Thyroid gland (tissue), 4 donors: ENCODE data around the gene B4GALT4. TPM values are rescaled to one million over a fixed set of nuclear protein-coding genes. Genes with fewer than 3 reads are reported as not detected.
"Not testable (repeated sequence)": the region's sequence is repeated elsewhere in the genome, so short reads cannot be mapped to it uniquely, and the experiment has no call there.

Source experiments
- DNase-seq, 2 donors: peaks; one replicate each; pipeline ENCODE4 v3.0.0-alpha.2; 2019
- H3K27ac ChIP-seq, 3 donors: fragments of 200-600 bp; sonication (generic); 1 replicate in 2 of 3; 2 replicates in 1 of 3; pipeline ENCODE4 v1.5.1; 2016 to 2019; ENCODE audit warnings: mild to moderate bottlenecking in 1 of 3, moderate library complexity in 1 of 3
- H3K27me3 ChIP-seq: fragments of 200-600 bp; sonication (generic); one replicate; pipeline ENCODE4 v1.5.1; 2019
- H3K36me3 ChIP-seq, 2 donors: fragments of 200-600 bp; sonication (generic); one replicate each; pipeline ENCODE4 v1.5.1; 2016 to 2019
- H3K4me1 ChIP-seq, 2 donors: fragments of 200-600 bp; sonication (generic); one replicate each; pipeline ENCODE4 v1.5.1; 2017 to 2019
- H3K4me3 ChIP-seq, 3 donors: fragments of 200-600 bp; sonication (generic); replicated peaks in 1 of 3; 1 replicate in 2 of 3; 2 replicates in 1 of 3; pipeline ENCODE4 v1.5.1; 2016; ENCODE audit warnings: mild to moderate bottlenecking in 1 of 3
- H3K9me3 ChIP-seq: fragments of 200-600 bp; sonication (generic); one replicate; pipeline ENCODE4 v1.5.1; 2017
- POLR2A ChIP-seq, 2 donors: fragments of 450-650 bp; IDR thresholded peaks; one replicate each; pipeline ENCODE4 v1.6.1; 2017; ENCODE audit warnings: antibody characterized with exemption in 2 of 2, mild to moderate bottlenecking in 2 of 2, moderate library complexity in 1 of 2
- WGBS, 2 donors: methylation state at CpG; one replicate each; pipeline ENCODE4 v1.1.5; 2017; 5-methylcytosine and 5-hydroxymethylcytosine counted together
- intact Hi-C: fragments of 100-400 bp; cut with DNase I; formaldehyde crosslinking; loops from one replicate; pipeline ENCODE4 v1.15.1; 2023
- total RNA-seq, 4 donors: library from RNA; depleted of rRNA; stranded (reverse); fragments of >200 nt; gene quantifications; one replicate each; pipeline ENCODE4 v1.2.3, GENCODE V29; 2016
- TF ChIP-seq, protein P1 (sequence below), 6 experiments: fragments of 200-600 bp in 3 of 6; fragments of 450-650 bp in 3 of 6; sonication (generic) in 3 of 6; IDR thresholded peaks; one replicate each; pipeline ENCODE4 v1.5.1; 2016 to 2019; ENCODE audit warnings: antibody characterized with exemption in 6 of 6, mild to moderate bottlenecking in 2 of 6, inconsistent platforms in 1 of 6, moderate library complexity in 1 of 6

Gene B4GALT4
- total RNA-seq, 4 donors from 2014 or later = 18.8 to 23.5 (median 21.3) TPM

DNA sequence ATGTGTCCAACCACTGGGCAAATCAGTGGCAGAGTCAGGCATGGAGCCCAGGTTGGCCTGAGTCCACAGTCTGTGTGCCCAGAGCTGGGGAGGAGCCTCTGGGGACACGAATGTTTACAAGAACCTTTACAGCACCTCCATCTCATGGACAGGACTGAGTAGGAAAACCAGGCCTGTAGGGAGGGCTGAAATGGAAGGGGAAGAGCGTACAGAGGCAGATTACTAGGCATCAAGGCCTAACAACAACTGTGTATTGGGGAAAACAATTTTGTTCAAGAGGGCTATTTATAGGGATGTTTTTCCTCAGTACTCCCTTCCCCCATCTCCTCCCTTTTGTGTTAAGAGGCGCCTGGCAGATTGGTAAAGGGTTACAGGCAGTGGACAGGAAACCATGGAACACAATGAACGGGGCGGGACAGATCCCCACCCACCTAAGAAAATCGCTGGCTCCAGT lies 38.5 kb upstream of the B4GALT4 start:
- intact Hi-C loops = loop anchor here (10.0 kb wide), 3 partner anchors 76 to 186 kb away; partner anchors contain the start of genes POGLUT1 and TMEM39A
- no peaks in the 10 kb centered on the region for H3K9me3 ChIP-seq
- no peaks in the 10 kb centered on the region for H3K36me3 ChIP-seq
- peak overlapping the region; percentile 31 to 45 (median 43) for H3K27ac ChIP-seq
- DNase-seq = peak in 1 of 2 donors; percentile 55
- H3K4me3 ChIP-seq = no peak overlapping the region
- H3K27me3 ChIP-seq = no peaks in the 10 kb centered on the region
- no peak for TF ChIP-seq POLR2A (IDR thresholded peaks at IDR 0.05)
- TF ChIP-seq, protein P1, sequence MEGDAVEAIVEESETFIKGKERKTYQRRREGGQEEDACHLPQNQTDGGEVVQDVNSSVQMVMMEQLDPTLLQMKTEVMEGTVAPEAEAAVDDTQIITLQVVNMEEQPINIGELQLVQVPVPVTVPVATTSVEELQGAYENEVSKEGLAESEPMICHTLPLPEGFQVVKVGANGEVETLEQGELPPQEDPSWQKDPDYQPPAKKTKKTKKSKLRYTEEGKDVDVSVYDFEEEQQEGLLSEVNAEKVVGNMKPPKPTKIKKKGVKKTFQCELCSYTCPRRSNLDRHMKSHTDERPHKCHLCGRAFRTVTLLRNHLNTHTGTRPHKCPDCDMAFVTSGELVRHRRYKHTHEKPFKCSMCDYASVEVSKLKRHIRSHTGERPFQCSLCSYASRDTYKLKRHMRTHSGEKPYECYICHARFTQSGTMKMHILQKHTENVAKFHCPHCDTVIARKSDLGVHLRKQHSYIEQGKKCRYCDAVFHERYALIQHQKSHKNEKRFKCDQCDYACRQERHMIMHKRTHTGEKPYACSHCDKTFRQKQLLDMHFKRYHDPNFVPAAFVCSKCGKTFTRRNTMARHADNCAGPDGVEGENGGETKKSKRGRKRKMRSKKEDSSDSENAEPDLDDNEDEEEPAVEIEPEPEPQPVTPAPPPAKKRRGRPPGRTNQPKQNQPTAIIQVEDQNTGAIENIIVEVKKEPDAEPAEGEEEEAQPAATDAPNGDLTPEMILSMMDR (IDR thresholded peaks at IDR 0.05) = no peak
- 57 to 73% methylated on average over 6 of the region's 6 CpGs for WGBS, 2 donors
- H3K4me1 ChIP-seq = peaks cover 4 to 6% of the 10 kb centered on the region in 2 donors

DNA sequence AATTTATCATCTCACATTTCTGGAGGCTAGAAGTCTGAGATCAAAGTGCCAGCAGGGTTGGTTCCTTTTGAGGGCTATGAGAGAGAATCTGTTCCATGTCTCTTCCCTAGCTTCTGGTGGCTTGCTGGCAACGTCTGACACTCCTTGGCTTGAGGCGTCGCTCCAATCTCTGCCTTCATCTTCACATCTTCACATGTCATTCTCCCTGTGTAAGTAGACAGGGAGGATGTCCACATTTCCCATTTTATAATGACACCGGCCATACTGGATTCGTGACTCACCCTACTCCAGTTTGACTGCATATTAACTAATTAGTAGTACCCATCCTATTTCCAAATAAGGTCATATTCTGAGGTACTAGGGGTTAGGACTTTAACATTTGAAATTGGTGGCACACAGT lies 36.0 kb upstream of the B4GALT4 start:
- 82 to 92% methylated on average over 5 of the region's 5 CpGs for WGBS, 2 donors
- Histone ChIP-seq H3K27me3 (no peaks in the 10 kb centered on the region), H3K9me3 (no peaks in the 10 kb centered on the region), H3K4me3 (no peak overlapping the region), H3K36me3 (no peaks in the 10 kb centered on the region), H3K27ac (no peak overlapping the region), H3K4me1 (peaks cover 4 to 6% of the 10 kb centered on the region in 2 donors)
- DNase-seq = no peak
- TF ChIP-seq, protein P1 (IDR thresholded peaks at IDR 0.05) = no peak
- no peak for TF ChIP-seq POLR2A (IDR thresholded peaks at IDR 0.05)
- intact Hi-C loops = loop anchor here (10.0 kb wide), 3 partner anchors 78 to 188 kb away; partner anchors contain the start of genes POGLUT1 and TMEM39A

DNA sequence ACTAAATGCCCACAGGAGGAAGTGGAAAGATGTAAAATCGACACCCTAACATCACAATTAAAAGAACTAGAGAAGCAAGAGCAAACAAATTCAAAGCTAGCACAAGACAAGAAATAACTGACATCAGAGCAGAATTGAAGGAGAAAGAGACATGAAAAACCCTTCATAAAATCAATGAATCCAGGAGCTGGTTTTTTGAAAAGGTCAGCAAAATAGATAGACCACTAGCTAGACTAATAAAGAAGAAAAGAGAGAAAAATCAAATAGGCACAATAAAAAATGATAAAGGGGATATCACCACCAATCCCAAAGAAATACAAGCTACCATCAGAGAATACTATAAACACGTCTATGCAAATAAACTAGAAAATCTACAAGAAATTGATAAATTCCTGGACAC lies 29.5 kb upstream of the B4GALT4 start:
- H3K4me3 ChIP-seq, DNase-seq, H3K27me3 ChIP-seq, H3K9me3 ChIP-seq, H3K27ac ChIP-seq, H3K4me1 ChIP-seq, H3K36me3 ChIP-seq: not testable (repeated sequence)
- intact Hi-C loops = loop anchor here (10.0 kb wide), 3 partner anchors 85 to 195 kb away; partner anchors contain the start of genes POGLUT1 and TMEM39A
- WGBS, 2 donors = 85 to 92% methylated on average over 2 of the region's 2 CpGs

DNA sequence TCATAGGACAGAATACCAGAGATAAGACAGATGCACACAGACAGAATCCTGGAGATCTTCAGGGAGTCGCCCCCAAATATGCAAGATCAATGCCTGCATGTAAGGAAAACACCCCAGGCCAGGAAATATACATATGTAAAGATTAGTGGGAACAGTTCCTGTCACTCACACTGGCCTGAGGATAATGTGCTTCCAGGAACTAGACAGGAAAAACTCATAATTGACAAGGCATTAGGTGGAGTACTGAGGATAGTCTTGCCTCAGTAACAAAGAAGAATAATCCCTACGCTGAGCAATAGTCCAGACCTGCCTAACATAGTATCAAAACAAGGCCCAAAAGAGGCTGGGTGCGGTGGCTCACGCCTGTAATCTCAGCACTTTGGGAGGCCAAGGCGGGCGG lies 20.4 kb upstream of the B4GALT4 start:
- no peaks in the 10 kb centered on the region for H3K27me3 ChIP-seq
- intact Hi-C loops = no loop called here
- H3K36me3 ChIP-seq = no peaks in the 10 kb centered on the region
- no peaks in the 10 kb centered on the region for H3K4me1 ChIP-seq
- H3K9me3 ChIP-seq = no peaks in the 10 kb centered on the region
- TF ChIP-seq, protein P1 (IDR thresholded peaks at IDR 0.05) = no peak
- TF ChIP-seq POLR2A (IDR thresholded peaks at IDR 0.05) = no peak
- DNase-seq = no peak
- no peak overlapping the region for H3K27ac ChIP-seq
- H3K4me3 ChIP-seq = no peak overlapping the region
- 75 to 79% methylated on average over 6 of the region's 6 CpGs for WGBS, 2 donors

DNA sequence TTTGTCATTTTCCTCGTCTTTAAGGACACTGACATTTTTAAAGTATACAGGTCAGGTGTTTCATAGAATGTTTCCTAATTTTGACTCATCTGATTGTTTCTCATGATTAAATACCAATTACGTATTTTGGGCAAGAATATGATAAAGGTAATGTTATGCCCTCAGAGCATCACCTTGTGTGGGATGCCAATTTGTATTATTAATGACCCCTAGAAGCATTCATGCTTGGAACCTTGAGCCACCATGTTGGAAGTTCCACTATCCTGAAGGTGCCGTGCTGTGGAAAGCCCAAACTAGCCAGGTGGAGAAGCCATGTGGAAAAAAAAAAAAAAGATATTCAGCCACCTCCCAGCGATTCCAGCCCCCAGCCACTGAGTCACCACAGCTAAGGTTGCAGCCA lies 19.1 kb upstream of the B4GALT4 start:
- Histone ChIP-seq H3K36me3 (no peaks in the 10 kb centered on the region), H3K9me3 (no peaks in the 10 kb centered on the region), H3K27me3 (no peaks in the 10 kb centered on the region), H3K4me1 (no peaks in the 10 kb centered on the region), H3K4me3 (no peak overlapping the region), H3K27ac (no peak overlapping the region)
- intact Hi-C loops = no loop called here
- no peak for DNase-seq
- 93 to 94% methylated on average over 4 of the region's 4 CpGs for WGBS, 2 donors
- no peak for TF ChIP-seq POLR2A (IDR thresholded peaks at IDR 0.05)
- TF ChIP-seq, protein P1 (IDR thresholded peaks at IDR 0.05) = no peak
